ENCODE data around the gene TBC1D22A.

The TBC1D22A gene

GRCh38 chr22:47155912-47156311 lies 393.5 kb downstream of the TBC1D22A start:
- no peaks in the 10 kb centered on the region for H3K27me3 ChIP-seq (ENCODE audit: control insufficient read depth, insufficient read depth, low read length)
- H3K4me3 ChIP-seq (ENCODE audit: low read length) = no peak overlapping the region
- H3K9ac ChIP-seq (ENCODE audit: low read length) = no peak overlapping the region
- no peaks in the 10 kb centered on the region for H3K4me1 ChIP-seq (ENCODE audit: control insufficient read depth, insufficient read depth, low read length)
- no peaks in the 10 kb centered on the region for H3K36me3 ChIP-seq (ENCODE audit: control insufficient read depth, insufficient read depth, low read length)
- no peaks in the 10 kb centered on the region for H3K9me3 ChIP-seq (ENCODE audit: control insufficient read depth, low read length)

GRCh38 chr22:47156352-47157092 lies 394.1 kb downstream of the TBC1D22A start:
- Histone ChIP-seq H3K36me3 (ENCODE audit: control insufficient read depth, insufficient read depth, low read length) (no peaks in the 10 kb centered on the region), H3K4me3 (ENCODE audit: low read length) (no peak overlapping the region), H3K27me3 (ENCODE audit: control insufficient read depth, insufficient read depth, low read length) (no peaks in the 10 kb centered on the region), H3K9me3 (ENCODE audit: control insufficient read depth, low read length) (no peaks in the 10 kb centered on the region), H3K4me1 (ENCODE audit: control insufficient read depth, insufficient read depth, low read length) (no peaks in the 10 kb centered on the region), H3K9ac (ENCODE audit: low read length) (no peak overlapping the region)

- H3K9me3 ChIP-seq (ENCODE audit: control insufficient read depth, low read length) = no peaks in the 10 kb centered on the region
- H3K4me3 ChIP-seq (ENCODE audit: low read length) = no peak overlapping the region
- H3K4me1 ChIP-seq (ENCODE audit: control insufficient read depth, insufficient read depth, low read length) = no peaks in the 10 kb centered on the region
- H3K27me3 ChIP-seq (ENCODE audit: control insufficient read depth, insufficient read depth, low read length) = no peaks in the 10 kb centered on the region
- no peaks in the 10 kb centered on the region for H3K36me3 ChIP-seq (ENCODE audit: control insufficient read depth, insufficient read depth, low read length)
- no peak overlapping the region for H3K9ac ChIP-seq (ENCODE audit: low read length)
These were observed 394.6 kb downstream of the TBC1D22A start for GRCh38 chr22:47157093-47157420.

- Histone ChIP-seq H3K27me3 (ENCODE audit: control insufficient read depth, insufficient read depth, low read length) (no peaks in the 10 kb centered on the region), H3K9me3 (ENCODE audit: control insufficient read depth, low read length) (no peaks in the 10 kb centered on the region), H3K4me1 (ENCODE audit: control insufficient read depth, insufficient read depth, low read length) (no peaks in the 10 kb centered on the region), H3K4me3 (ENCODE audit: low read length) (no peak overlapping the region), H3K9ac (ENCODE audit: low read length) (no peak overlapping the region), H3K36me3 (ENCODE audit: control insufficient read depth, insufficient read depth, low read length) (no peaks in the 10 kb centered on the region)
These were observed 395.2 kb downstream of the TBC1D22A start for GRCh38 chr22:47157486-47158270.

GRCh38 chr22:47158457-47158856 lies 396.0 kb downstream of the TBC1D22A start:
- Histone ChIP-seq H3K9ac (ENCODE audit: low read length) (no peak overlapping the region), H3K36me3 (ENCODE audit: control insufficient read depth, insufficient read depth, low read length) (no peaks in the 10 kb centered on the region), H3K9me3 (ENCODE audit: control insufficient read depth, low read length) (no peaks in the 10 kb centered on the region), H3K27me3 (ENCODE audit: control insufficient read depth, insufficient read depth, low read length) (no peaks in the 10 kb centered on the region), H3K4me3 (ENCODE audit: low read length) (no peak overlapping the region), H3K4me1 (ENCODE audit: control insufficient read depth, insufficient read depth, low read length) (no peaks in the 10 kb centered on the region)

- no peaks in the 10 kb centered on the region for H3K4me1 ChIP-seq (ENCODE audit: control insufficient read depth, insufficient read depth, low read length)
- no peaks in the 10 kb centered on the region for H3K9me3 ChIP-seq (ENCODE audit: control insufficient read depth, low read length)
- peak overlapping the region; percentile 0 for H3K4me3 ChIP-seq (ENCODE audit: low read length)
- H3K36me3 ChIP-seq (ENCODE audit: control insufficient read depth, insufficient read depth, low read length) = no peaks in the 10 kb centered on the region
- no peaks in the 10 kb centered on the region for H3K27me3 ChIP-seq (ENCODE audit: control insufficient read depth, insufficient read depth, low read length)
- H3K9ac ChIP-seq (ENCODE audit: low read length) = no peak overlapping the region
These were observed 397.1 kb downstream of the TBC1D22A start for GRCh38 chr22:47159592-47159991.

- Histone ChIP-seq H3K4me3 (ENCODE audit: low read length) (no peak overlapping the region), H3K27me3 (ENCODE audit: control insufficient read depth, insufficient read depth, low read length) (no peaks in the 10 kb centered on the region), H3K9ac (ENCODE audit: low read length) (no peak overlapping the region), H3K36me3 (ENCODE audit: control insufficient read depth, insufficient read depth, low read length) (no peaks in the 10 kb centered on the region), H3K9me3 (ENCODE audit: control insufficient read depth, low read length) (no peaks in the 10 kb centered on the region), H3K4me1 (ENCODE audit: control insufficient read depth, insufficient read depth, low read length) (no peaks in the 10 kb centered on the region)
These were observed 397.7 kb downstream of the TBC1D22A start for GRCh38 chr22:47160141-47160541.

GRCh38 chr22:47160781-47161520 lies 398.5 kb downstream of the TBC1D22A start:
- no peaks in the 10 kb centered on the region for H3K36me3 ChIP-seq (ENCODE audit: control insufficient read depth, insufficient read depth, low read length)
- no peak overlapping the region for H3K4me3 ChIP-seq (ENCODE audit: low read length)
- no peaks in the 10 kb centered on the region for H3K9me3 ChIP-seq (ENCODE audit: control insufficient read depth, low read length)
- no peaks in the 10 kb centered on the region for H3K4me1 ChIP-seq (ENCODE audit: control insufficient read depth, insufficient read depth, low read length)
- no peaks in the 10 kb centered on the region for H3K27me3 ChIP-seq (ENCODE audit: control insufficient read depth, insufficient read depth, low read length)
- H3K9ac ChIP-seq (ENCODE audit: low read length) = no peak overlapping the region

GRCh38 chr22:47161631-47162030 lies 399.2 kb downstream of the TBC1D22A start:
- Histone ChIP-seq H3K9me3 (ENCODE audit: control insufficient read depth, low read length) (no peaks in the 10 kb centered on the region), H3K9ac (ENCODE audit: low read length) (no peak overlapping the region), H3K27me3 (ENCODE audit: control insufficient read depth, insufficient read depth, low read length) (no peaks in the 10 kb centered on the region), H3K4me3 (ENCODE audit: low read length) (no peak overlapping the region), H3K36me3 (ENCODE audit: control insufficient read depth, insufficient read depth, low read length) (no peaks in the 10 kb centered on the region), H3K4me1 (ENCODE audit: control insufficient read depth, insufficient read depth, low read length) (no peaks in the 10 kb centered on the region)

- H3K36me3 ChIP-seq (ENCODE audit: control insufficient read depth, insufficient read depth, low read length) = no peaks in the 10 kb centered on the region
- no peaks in the 10 kb centered on the region for H3K4me1 ChIP-seq (ENCODE audit: control insufficient read depth, insufficient read depth, low read length)
- H3K27me3 ChIP-seq (ENCODE audit: control insufficient read depth, insufficient read depth, low read length) = no peaks in the 10 kb centered on the region
These were observed 400.4 kb downstream of the TBC1D22A start for GRCh38 chr22:47162865-47163264.

GRCh38 chr22:47163481-47163855 lies 401.0 kb downstream of the TBC1D22A start:
- Histone ChIP-seq H3K9me3 (ENCODE audit: control insufficient read depth, low read length) (no peaks in the 10 kb centered on the region), H3K4me3 (ENCODE audit: low read length) (no peak overlapping the region), H3K36me3 (ENCODE audit: control insufficient read depth, insufficient read depth, low read length) (no peaks in the 10 kb centered on the region), H3K27me3 (ENCODE audit: control insufficient read depth, insufficient read depth, low read length) (no peaks in the 10 kb centered on the region), H3K4me1 (ENCODE audit: control insufficient read depth, insufficient read depth, low read length) (no peaks in the 10 kb centered on the region), H3K9ac (ENCODE audit: low read length) (no peak overlapping the region)

More at GRCh38 chr22:47162865-47163264, 400.4 kb downstream of the TBC1D22A start:
- H3K4me3 ChIP-seq (ENCODE audit: low read length) = no peak overlapping the region
- no peaks in the 10 kb centered on the region for H3K9me3 ChIP-seq (ENCODE audit: control insufficient read depth, low read length)
- H3K9ac ChIP-seq (ENCODE audit: low read length) = no peak overlapping the region
